Neural cell (in vitro differentiated cells): ENCODE measurements around the gene KIAA0586. TPM values are rescaled to one million over a fixed set of nuclear protein-coding genes. Genes with fewer than 3 reads are reported as not detected.

Experiments
- H2AFZ ChIP-seq: fragments of 200-600, 300-800 bp; sonication (generic), shearing (Covaris generic); 2 replicates; pipeline ENCODE4 v1.6.0; 2014; ENCODE audit warnings: low read depth, mild to moderate bottlenecking, antibody characterized with exemption, low read length, moderate library complexity
- H3F3A ChIP-seq: fragments of 200-600 bp; shearing (Covaris generic); 2 replicates; pipeline ENCODE4 v1.6.1; 2016; ENCODE audit warnings: mild to moderate bottlenecking, moderate library complexity, mixed read lengths, antibody characterized with exemption, low read length; ENCODE audit not compliant: insufficient read depth, poor library complexity, severe bottlenecking
- H3K27ac ChIP-seq: fragments of 200-600, 300-800 bp; sonication (generic), shearing (Covaris generic); 2 replicates; pipeline ENCODE4 v1.5.1; 2014; ENCODE audit warnings: mild to moderate bottlenecking, low read length, moderate library complexity
- H3K27me3 ChIP-seq: fragments of 300-800, 200-600 bp; sonication (generic), shearing (Covaris generic); 2 replicates; pipeline ENCODE4 v1.6.0; 2014; ENCODE audit warnings: mild to moderate bottlenecking, low read depth, low read length, moderate library complexity; ENCODE audit not compliant: insufficient read depth
- H3K36me3 ChIP-seq: fragments of 300-800, 200-600 bp; sonication (generic), shearing (Covaris generic); 2 replicates; pipeline ENCODE4 v1.5.1; 2014; ENCODE audit warnings: mild to moderate bottlenecking, antibody characterized with exemption, low read length, moderate library complexity; ENCODE audit not compliant: insufficient read depth
- H3K4me2 ChIP-seq: fragments of 300-800, 200-600 bp; sonication (generic), shearing (Covaris generic); 2 replicates; pipeline ENCODE4 v1.6.0; 2014; ENCODE audit warnings: mild to moderate bottlenecking, low read length
- H3K4me3 ChIP-seq: fragments of 300-800, 200-600 bp; sonication (generic), shearing (Covaris generic); 2 replicates; pipeline ENCODE4 v1.5.1; 2014; ENCODE audit warnings: mild to moderate bottlenecking, low read length, moderate library complexity
- H3K79me2 ChIP-seq: fragments of 200-600 bp; shearing (Covaris generic); replicated peaks from 2 replicates; pipeline ENCODE4 v1.6.0; 2014; ENCODE audit warnings: mild to moderate bottlenecking, low read length, moderate library complexity; ENCODE audit not compliant: insufficient read depth
- H3K9ac ChIP-seq: fragments of 300-800, 200-600 bp; sonication (generic), shearing (Covaris generic); 2 replicates; pipeline ENCODE4 v1.6.1; 2016; ENCODE audit warnings: mild to moderate bottlenecking, low read length, mixed read lengths
- H3K9me2 ChIP-seq: fragments of 200-600 bp; shearing (Covaris generic); 2 replicates; pipeline ENCODE4 v1.6.1; 2016; ENCODE audit warnings: mild to moderate bottlenecking, low read length, mixed read lengths; ENCODE audit not compliant: insufficient read depth
- H3K9me3 ChIP-seq: fragments of 200-600, 300-800 bp; sonication (generic), shearing (Covaris generic); 2 replicates; pipeline ENCODE4 v1.6.1; 2016; ENCODE audit warnings: mild to moderate bottlenecking, mixed run types, low read length, moderate library complexity, mixed read lengths
- H4K20me1 ChIP-seq: fragments of 200-600 bp; shearing (Covaris generic); 2 replicates; pipeline ENCODE4 v1.6.1; 2016; ENCODE audit warnings: mild to moderate bottlenecking, mixed run types; ENCODE audit not compliant: insufficient read depth
- CTCF ChIP-seq: fragments of 450-650 bp; IDR thresholded peaks from 2 replicates; pipeline ENCODE4 v1.5.1; 2014; ENCODE audit warnings: antibody characterized with exemption, mild to moderate bottlenecking, moderate library complexity; ENCODE audit not compliant: poor library complexity, severe bottlenecking
- EP300 ChIP-seq: fragments of 450-650 bp; conservative IDR thresholded peaks from 2 replicates; pipeline ENCODE4 v1.6.1; 2014; ENCODE audit warnings: antibody characterized with exemption, mild to moderate bottlenecking, moderate library complexity; ENCODE audit not compliant: poor library complexity, severe bottlenecking
- EZH2 ChIP-seq: fragments of 200-600, 300-800 bp; shearing (Covaris generic), sonication (generic); IDR thresholded peaks from 2 replicates; pipeline ENCODE4 v1.6.1; 2014; ENCODE audit warnings: antibody characterized with exemption, low read length, borderline replicate concordance, mild to moderate bottlenecking; ENCODE audit not compliant: insufficient read depth, poor library complexity, severe bottlenecking
- MXI1 ChIP-seq: fragments of 450-650 bp; conservative IDR thresholded peaks from 2 replicates; pipeline ENCODE4 v1.6.1; 2014; ENCODE audit warnings: antibody characterized with exemption, mild to moderate bottlenecking; ENCODE audit not compliant: poor library complexity, severe bottlenecking
- POLR2AphosphoS5 ChIP-seq: IDR thresholded peaks from 2 replicates; pipeline ENCODE4 v1.6.1; 2012
- RAD21 ChIP-seq: fragments of 450-650 bp; conservative IDR thresholded peaks from 2 replicates; pipeline ENCODE4 v1.6.1; 2014; ENCODE audit warnings: antibody characterized with exemption, mild to moderate bottlenecking, moderate library complexity
- REST ChIP-seq: IDR thresholded peaks from 2 replicates; pipeline ENCODE4 v1.6.1; 2012; ENCODE audit warnings: borderline replicate concordance
- SMC3 ChIP-seq: fragments of 450-650 bp; conservative IDR thresholded peaks from 2 replicates; pipeline ENCODE4 v1.6.1; 2014; ENCODE audit warnings: antibody characterized with exemption, mild to moderate bottlenecking, moderate library complexity; ENCODE audit not compliant: poor library complexity
- TAF1 ChIP-seq: IDR thresholded peaks from 2 replicates; pipeline ENCODE4 v1.6.1; 2012; ENCODE audit warnings: low read depth
- polyA plus RNA-seq: library from polyadenylated mRNA; depleted of rRNA; stranded (reverse); fragments of >200 nt; gene quantifications from 2 replicates; pipeline ENCODE4 v1.2.3, GENCODE V29; 2014

The KIAA0586 gene
- polyA plus RNA-seq, 1 donor from 2014 or later: 8.0 TPM

- no peaks in the 10 kb centered on the region for H3K79me2 ChIP-seq
- H4K20me1 ChIP-seq: no peaks in the 10 kb centered on the region
- no peak overlapping the region for H2AFZ ChIP-seq
- H3K27ac ChIP-seq: no peak overlapping the region
- no peaks in the 10 kb centered on the region for H3K27me3 ChIP-seq
- no peaks in the 10 kb centered on the region for H3K9me3 ChIP-seq
- no peak overlapping the region for H3K4me2 ChIP-seq
- no peak overlapping the region for H3K4me3 ChIP-seq
- no peaks in the 10 kb centered on the region for H3F3A ChIP-seq
- H3K9ac ChIP-seq: no peak overlapping the region
- TF ChIP-seq CTCF (no peak), POLR2AphosphoS5 (no peak), EZH2 (no peak), SMC3 (no peak), MXI1 (no peak), EP300 (no peak), RAD21 (no peak), REST (no peak), TAF1 (no peak)
- H3K36me3 ChIP-seq: no peaks in the 10 kb centered on the region
- H3K9me2 ChIP-seq: no peaks in the 10 kb centered on the region
These were observed 134.6 kb downstream of the KIAA0586 start for GRCh38 chr14:58562141-58562540.

- Histone ChIP-seq H2AFZ (no peak overlapping the region), H3K9me2 (no peaks in the 10 kb centered on the region), H3K79me2 (no peaks in the 10 kb centered on the region), H3K27ac (no peak overlapping the region), H3K4me3 (no peak overlapping the region), H3K36me3 (no peaks in the 10 kb centered on the region), H3K27me3 (no peaks in the 10 kb centered on the region), H3F3A (no peaks in the 10 kb centered on the region), H3K4me2 (no peak overlapping the region), H3K9me3 (no peaks in the 10 kb centered on the region), H4K20me1 (no peaks in the 10 kb centered on the region), H3K9ac (no peak overlapping the region)
- TF ChIP-seq RAD21 (no peak), CTCF (no peak), EP300 (peak; percentile 63), POLR2AphosphoS5 (peak; percentile 44), MXI1 (no peak)
These were observed 136.5 kb downstream of the KIAA0586 start for GRCh38 chr14:58563978-58564377.
